Lung (tissue), 12 donors: Measurements from ENCODE around the gene HOXA4. TPM values are rescaled to one million over a fixed set of nuclear protein-coding genes. Genes with fewer than 3 reads are reported as not detected.

ENCODE experiments used
- ATAC-seq: fragments of 200-7000 bp; cut with Tn5 transposase; one replicate; pipeline ENCODE4 v1.9.1; 2020; ENCODE audit warnings: moderate number of reproducible peaks; ENCODE audit not compliant: insufficient read depth, low FRiP score
- DNase-seq, 3 donors: peaks; one replicate each; pipeline ENCODE4 v3.0.0-alpha.2; 2013 to 2017
- H3K27ac ChIP-seq, 2 donors: one replicate each; pipeline ENCODE4 v1.5.1; 2013; ENCODE audit warnings: mild to moderate bottlenecking in 2 of 2, moderate library complexity in 2 of 2, control low read depth in 1 of 2, inconsistent platforms in 1 of 2, low read depth in 1 of 2, low read length in 1 of 2
- H3K27me3 ChIP-seq, 3 donors: one replicate each; pipeline ENCODE4 v1.5.1; 2013; ENCODE audit warnings: low read length in 2 of 3; ENCODE audit not compliant: control insufficient read depth in 3 of 3, insufficient read depth in 3 of 3
- H3K36me3 ChIP-seq, 4 donors: one replicate each; pipeline ENCODE4 v1.5.1; 2013; ENCODE audit warnings: low read length in 4 of 4, mild to moderate bottlenecking in 1 of 4, moderate library complexity in 1 of 4; ENCODE audit not compliant: control insufficient read depth in 4 of 4, insufficient read depth in 4 of 4
- H3K4me1 ChIP-seq, 5 donors: one replicate each; pipeline ENCODE4 v1.5.1; 2013; ENCODE audit warnings: low read length in 5 of 5, mild to moderate bottlenecking in 2 of 5, moderate library complexity in 1 of 5; ENCODE audit not compliant: control insufficient read depth in 5 of 5, insufficient read depth in 5 of 5
- H3K4me3 ChIP-seq: one replicate; pipeline ENCODE4 v1.5.1; 2013; ENCODE audit warnings: mild to moderate bottlenecking, control low read depth, moderate library complexity
- H3K9ac ChIP-seq, 2 donors: one replicate each; pipeline ENCODE4 v1.5.1; 2013; ENCODE audit warnings: low read length in 2 of 2, control low read depth in 1 of 2; ENCODE audit not compliant: insufficient read depth in 1 of 2
- H3K9me3 ChIP-seq, 4 donors: one replicate each; pipeline ENCODE4 v1.5.1; 2013; ENCODE audit warnings: low read length in 3 of 4, mild to moderate bottlenecking in 1 of 4, moderate library complexity in 1 of 4; ENCODE audit not compliant: control insufficient read depth in 4 of 4, insufficient read depth in 3 of 4
- WGBS, 2 donors: extraction: QIAGEN DNeasy Blood & Tissue Kit; methylation state at CpG; one replicate each; pipeline ENCODE4 v1.1.7; 2013; 5-methylcytosine and 5-hydroxymethylcytosine counted together
- polyA plus RNA-seq, 2 donors: library from polyadenylated mRNA; stranded (reverse); fragments of 200-250 nt; gene quantifications; one replicate each; pipeline ENCODE4 v1.2.1, GENCODE V29; 2013
- total RNA-seq, 2 donors: library from RNA; depleted of rRNA in 1 of 2; stranded (reverse); fragments of >200 nt in 1 of 2; gene quantifications; one replicate each; pipeline ENCODE4 v1.2.1, GENCODE V29; 2014 to 2021
- TF ChIP-seq, protein P1 (sequence below): IDR thresholded peaks from 2 replicates; pipeline ENCODE4 v1.5.1; 2012; ENCODE audit warnings: mild to moderate bottlenecking; ENCODE audit errors: control extremely low read depth, extremely low read depth
- donor health status: control.
- donor health status: control.
- donor health status: Bipolar disorder and iron deficiency.
- donor health status: healthy.
- donor health status: DM: yes; HTN: yes; CAD: no.

The HOXA4 gene
- total and polyA plus RNA-seq, 4 donors: 2.7 to 6.0 (median 4.1) TPM

DNA sequence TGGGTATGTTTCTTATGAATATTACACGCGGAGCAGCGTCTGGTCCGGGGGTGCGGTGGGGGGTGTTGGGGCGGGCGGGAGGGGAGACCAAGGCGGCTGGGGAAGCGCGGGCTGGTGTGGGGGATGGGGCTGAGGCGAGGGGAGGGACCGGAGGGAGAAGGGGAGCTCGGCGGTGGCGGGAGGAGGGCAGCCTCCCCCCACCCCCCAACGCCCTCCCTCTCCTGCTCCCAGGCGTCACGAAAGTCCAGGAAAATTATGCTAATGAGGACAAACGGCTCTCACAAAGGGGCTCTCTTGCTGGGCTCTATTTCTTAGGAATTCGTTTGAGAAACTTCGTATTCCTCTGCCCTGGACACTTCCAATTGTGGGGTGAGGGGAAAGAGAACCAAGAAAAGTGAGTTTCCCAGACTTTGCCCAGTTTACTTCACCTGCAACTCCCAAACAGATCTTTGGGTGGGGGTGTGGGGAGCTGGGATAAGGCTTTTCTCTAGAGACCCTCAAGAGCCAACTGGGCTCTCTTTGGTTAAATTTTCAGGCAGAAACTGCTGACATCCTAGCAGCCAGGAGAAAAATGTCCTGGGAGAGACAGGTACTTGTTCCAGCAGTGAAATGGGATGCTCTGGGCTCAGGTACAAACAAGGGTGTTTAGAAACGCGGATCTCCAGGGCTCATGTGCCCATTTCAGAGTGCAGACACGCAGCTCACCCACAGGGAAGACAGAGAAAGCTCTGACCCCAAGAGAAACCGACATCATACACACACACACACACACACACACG is 16.4 kb downstream of the HOXA4 start:
- peak; percentile 75 to 95 (median 90) for DNase-seq
- 40 to 70% methylated on average over 25 to 26 of the region's 26 CpGs for WGBS, 2 donors
- peak overlapping the region; percentile 43 to 97 for H3K9ac ChIP-seq

DNA sequence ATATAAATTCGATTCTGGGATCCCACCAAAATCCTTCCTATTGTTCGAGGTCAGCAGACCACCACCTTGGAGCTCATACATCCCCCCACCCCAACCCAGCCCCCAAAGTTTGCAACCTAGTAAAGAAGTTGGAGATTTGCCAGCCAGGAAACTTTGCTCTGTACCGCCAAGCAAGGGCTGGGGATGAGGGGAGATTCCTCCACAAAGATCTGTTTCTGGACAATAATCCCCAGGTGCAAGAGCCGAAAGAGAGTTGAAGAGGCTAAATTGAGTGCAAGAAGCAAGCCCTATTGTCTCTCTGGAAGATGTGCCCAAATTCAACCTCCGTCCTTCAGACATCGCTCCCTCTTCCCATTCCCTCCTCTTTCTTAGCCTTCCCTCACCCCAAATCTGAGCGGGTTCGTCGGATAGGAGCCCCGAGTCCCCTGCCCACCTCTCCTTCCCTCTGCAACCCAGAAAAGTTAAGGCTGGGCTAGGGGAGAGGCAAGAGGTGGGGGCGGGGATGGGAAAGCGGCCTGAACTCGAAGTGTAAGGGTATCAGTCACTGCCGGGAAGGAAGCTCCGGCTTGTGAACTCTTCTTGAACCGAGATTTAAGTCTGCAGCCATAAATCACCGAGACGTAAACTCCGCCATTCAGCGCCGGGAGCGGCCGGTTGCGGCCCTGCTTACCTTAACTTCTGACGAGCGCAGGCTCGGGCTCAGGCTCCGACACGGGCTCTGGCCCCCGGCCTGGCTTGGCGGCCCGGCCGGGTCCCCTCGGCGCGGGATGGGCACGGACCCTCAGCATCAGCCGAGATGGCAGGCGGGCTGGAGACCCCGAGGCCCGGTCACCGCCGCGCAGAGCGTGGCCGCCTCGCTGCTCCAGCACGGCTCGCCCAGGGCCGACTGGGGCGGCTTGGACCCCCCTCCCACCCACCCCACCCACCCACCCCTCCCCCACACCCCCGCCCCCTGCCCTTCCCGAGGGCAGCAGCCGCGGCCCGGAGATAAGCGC is 17.3 kb downstream of the HOXA4 start:
- TF ChIP-seq, protein P1, sequence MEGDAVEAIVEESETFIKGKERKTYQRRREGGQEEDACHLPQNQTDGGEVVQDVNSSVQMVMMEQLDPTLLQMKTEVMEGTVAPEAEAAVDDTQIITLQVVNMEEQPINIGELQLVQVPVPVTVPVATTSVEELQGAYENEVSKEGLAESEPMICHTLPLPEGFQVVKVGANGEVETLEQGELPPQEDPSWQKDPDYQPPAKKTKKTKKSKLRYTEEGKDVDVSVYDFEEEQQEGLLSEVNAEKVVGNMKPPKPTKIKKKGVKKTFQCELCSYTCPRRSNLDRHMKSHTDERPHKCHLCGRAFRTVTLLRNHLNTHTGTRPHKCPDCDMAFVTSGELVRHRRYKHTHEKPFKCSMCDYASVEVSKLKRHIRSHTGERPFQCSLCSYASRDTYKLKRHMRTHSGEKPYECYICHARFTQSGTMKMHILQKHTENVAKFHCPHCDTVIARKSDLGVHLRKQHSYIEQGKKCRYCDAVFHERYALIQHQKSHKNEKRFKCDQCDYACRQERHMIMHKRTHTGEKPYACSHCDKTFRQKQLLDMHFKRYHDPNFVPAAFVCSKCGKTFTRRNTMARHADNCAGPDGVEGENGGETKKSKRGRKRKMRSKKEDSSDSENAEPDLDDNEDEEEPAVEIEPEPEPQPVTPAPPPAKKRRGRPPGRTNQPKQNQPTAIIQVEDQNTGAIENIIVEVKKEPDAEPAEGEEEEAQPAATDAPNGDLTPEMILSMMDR: no peak
- peak overlapping the region in 1 of 2 donors; percentile 95 for H3K9ac ChIP-seq
- peaks cover 0 to 51% (median 3%) of the 10 kb centered on the region in 3 donors for H3K27me3 ChIP-seq
- H3K4me3 ChIP-seq: peak overlapping the region; percentile 55
- WGBS, 2 donors: 35 to 60% methylated on average over 48 to 57 of the region's 57 CpGs
- no peaks in the 10 kb centered on the region for H3K9me3 ChIP-seq
- peak; percentile 32 for ATAC-seq
- peaks cover 0 to 43% (median 18%) of the 10 kb centered on the region in 5 donors for H3K4me1 ChIP-seq
- peak; percentile 88 to 96 (median 88) for DNase-seq
- peak overlapping the region; percentile 41 to 92 for H3K27ac ChIP-seq
- peaks cover 0 to 61% (median 6%) of the 10 kb centered on the region in 4 donors for H3K36me3 ChIP-seq

More for the DNA sequence above, 16.4 kb downstream of the HOXA4 start:
- no peaks in the 10 kb centered on the region for H3K9me3 ChIP-seq
- peak overlapping the region; percentile 37 for H3K4me3 ChIP-seq
- H3K4me1 ChIP-seq: peaks cover 0 to 43% (median 12%) of the 10 kb centered on the region in 5 donors
- peak; percentile 20 for ATAC-seq
- H3K27ac ChIP-seq: peak overlapping the region in 1 of 2 donors; percentile 83
- TF ChIP-seq, protein P1: no peak
- H3K36me3 ChIP-seq: peaks cover 0 to 57% (median 6%) of the 10 kb centered on the region in 4 donors
- H3K27me3 ChIP-seq: peaks cover 0 to 48% (median 3%) of the 10 kb centered on the region in 3 donors

DNA sequence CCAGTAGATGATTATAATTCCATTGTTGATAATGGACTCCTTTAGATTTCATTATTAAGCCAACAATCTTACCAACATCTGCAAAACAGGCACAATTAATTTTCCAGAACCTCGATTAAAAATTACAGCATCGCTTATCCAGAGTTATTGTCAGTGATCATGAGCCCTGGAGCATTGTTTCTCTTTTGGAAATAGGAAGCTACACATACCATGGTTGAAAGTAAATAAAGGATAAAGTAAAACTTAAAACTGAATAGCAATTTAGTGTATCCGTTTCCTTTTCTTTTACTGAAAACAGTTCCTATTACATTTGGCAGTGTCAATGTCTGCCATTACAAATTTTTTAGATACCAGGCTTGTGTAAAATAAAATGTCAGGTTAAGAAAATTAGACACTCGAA is 18.2 kb downstream of the HOXA4 start:
- peak in 1 of 3 donors; percentile 39 for DNase-seq
- ATAC-seq: no peak
- H3K27ac ChIP-seq: no peak overlapping the region
- H3K9me3 ChIP-seq: no peaks in the 10 kb centered on the region
- H3K27me3 ChIP-seq: peaks cover 0 to 54% (median 6%) of the 10 kb centered on the region in 3 donors
- WGBS, 2 donors: 38 to 67% methylated on average over 4 of the region's 4 CpGs
- no peak overlapping the region for H3K4me3 ChIP-seq
- peaks cover 0 to 54% (median 6%) of the 10 kb centered on the region in 4 donors for H3K36me3 ChIP-seq
- H3K4me1 ChIP-seq: peaks cover 0 to 44% (median 18%) of the 10 kb centered on the region in 5 donors
- TF ChIP-seq, protein P1: no peak
- peak overlapping the region in 1 of 2 donors; percentile 95 for H3K9ac ChIP-seq
